HEK293 (cell line): ENCODE results near the gene ALOXE3.
A peak's percentile ranks its signal among the peaks of the same experiment; 100 is the strongest.

Source experiments
- EGR2 ChIP-seq: fragments of 450-650 bp; formaldehyde crosslinking; IDR thresholded peaks from 2 replicates; pipeline ENCODE4 v1.5.1; 2016; ENCODE audit warnings: low read depth, missing biosample characterization, missing genetic modification characterization
- GLI4 ChIP-seq: fragments of 450-650 bp; formaldehyde crosslinking; IDR thresholded peaks from 2 replicates; pipeline ENCODE4 v1.5.1; 2016; ENCODE audit warnings: missing biosample characterization, missing genetic modification characterization
- GLIS1 ChIP-seq: fragments of 450-650 bp; formaldehyde crosslinking; IDR thresholded peaks from 2 replicates; pipeline ENCODE4 v1.5.1; 2016; ENCODE audit warnings: missing biosample characterization, missing genetic modification characterization
- GLIS2 ChIP-seq: fragments of 450-650 bp; formaldehyde crosslinking; IDR thresholded peaks from 2 replicates; pipeline ENCODE4 v1.5.1; 2016; ENCODE audit warnings: missing biosample characterization, missing genetic modification characterization
- KLF10 ChIP-seq: fragments of 450-650 bp; IDR thresholded peaks from 2 replicates; pipeline ENCODE4 v1.5.1; 2018; ENCODE audit warnings: missing biosample characterization, mild to moderate bottlenecking, missing genetic modification characterization
- KLF16 ChIP-seq: fragments of 450-650 bp; formaldehyde crosslinking; IDR thresholded peaks from 2 replicates; pipeline ENCODE4 v1.5.1; 2017; ENCODE audit warnings: missing biosample characterization, missing genetic modification characterization
- KLF9 ChIP-seq: fragments of 450-650 bp; formaldehyde crosslinking; IDR thresholded peaks from 2 replicates; pipeline ENCODE4 v1.5.1; 2016; ENCODE audit warnings: missing biosample characterization, missing genetic modification characterization, low read depth
- OSR2 ChIP-seq: fragments of 450-650 bp; formaldehyde crosslinking; IDR thresholded peaks from 2 replicates; pipeline ENCODE4 v1.5.1; 2016; ENCODE audit warnings: missing biosample characterization, missing genetic modification characterization
- REPIN1 ChIP-seq: fragments of 450-650 bp; formaldehyde crosslinking; IDR thresholded peaks from 2 replicates; pipeline ENCODE4 v1.5.1; 2017; ENCODE audit warnings: missing biosample characterization, missing genetic modification characterization, low read depth
- SP2 ChIP-seq: fragments of 450-650 bp; formaldehyde crosslinking; IDR thresholded peaks from 2 replicates; pipeline ENCODE4 v1.5.1; 2016; ENCODE audit warnings: missing biosample characterization, missing genetic modification characterization
- WT1 ChIP-seq: fragments of 450-650 bp; formaldehyde crosslinking; IDR thresholded peaks from 2 replicates; pipeline ENCODE4 v1.5.1; 2016; ENCODE audit warnings: missing biosample characterization, missing genetic modification characterization
- ZBTB17 ChIP-seq: fragments of 450-650 bp; formaldehyde crosslinking; IDR thresholded peaks from 2 replicates; pipeline ENCODE4 v1.5.1; 2016; ENCODE audit warnings: missing biosample characterization, missing genetic modification characterization
- ZBTB21 ChIP-seq: fragments of 450-650 bp; formaldehyde crosslinking; IDR thresholded peaks from 2 replicates; pipeline ENCODE4 v1.5.1; 2017; ENCODE audit warnings: missing biosample characterization, missing genetic modification characterization
- ZBTB48 ChIP-seq: fragments of 450-650 bp; formaldehyde crosslinking; IDR thresholded peaks from 2 replicates; pipeline ENCODE4 v1.5.1; 2016; ENCODE audit warnings: missing biosample characterization, missing genetic modification characterization
- ZBTB8A ChIP-seq: fragments of 450-650 bp; formaldehyde crosslinking; IDR thresholded peaks from 2 replicates; pipeline ENCODE4 v1.5.1; 2016; ENCODE audit warnings: missing biosample characterization, missing genetic modification characterization
- ZFHX2 ChIP-seq: fragments of 450-650 bp; formaldehyde crosslinking; conservative IDR thresholded peaks from 2 replicates; pipeline ENCODE4 v1.5.1; 2016; ENCODE audit warnings: missing biosample characterization, missing genetic modification characterization
- ZNF112 ChIP-seq: fragments of 450-650 bp; formaldehyde crosslinking; IDR thresholded peaks from 2 replicates; pipeline ENCODE4 v1.5.0; 2017; ENCODE audit warnings: missing biosample characterization, missing genetic modification characterization
- ZNF24 ChIP-seq: fragments of 450-650 bp; formaldehyde crosslinking; IDR thresholded peaks from 2 replicates; pipeline ENCODE4 v1.5.1; 2016; ENCODE audit warnings: missing biosample characterization, missing genetic modification characterization
- ZNF302 ChIP-seq: fragments of 450-650 bp; formaldehyde crosslinking; IDR thresholded peaks from 2 replicates; pipeline ENCODE4 v1.5.1; 2016; ENCODE audit warnings: missing biosample characterization, missing genetic modification characterization, low read depth
- ZNF423 ChIP-seq: fragments of 450-650 bp; formaldehyde crosslinking; IDR thresholded peaks from 2 replicates; pipeline ENCODE4 v1.5.1; 2016; ENCODE audit warnings: missing biosample characterization, missing genetic modification characterization
- ZNF473 ChIP-seq: fragments of 450-650 bp; formaldehyde crosslinking; IDR thresholded peaks from 2 replicates; pipeline ENCODE4 v1.5.1; 2017; ENCODE audit warnings: missing biosample characterization, missing genetic modification characterization
- ZNF510 ChIP-seq: fragments of 450-650 bp; formaldehyde crosslinking; IDR thresholded peaks from 2 replicates; pipeline ENCODE4 v1.5.1; 2018; ENCODE audit warnings: mild to moderate bottlenecking, missing genetic modification characterization, missing biosample characterization; ENCODE audit not compliant: insufficient replicate concordance
- ZNF529 ChIP-seq: fragments of 450-650 bp; formaldehyde crosslinking; IDR thresholded peaks from 2 replicates; pipeline ENCODE4 v1.5.1; 2017; ENCODE audit warnings: missing genetic modification characterization, missing biosample characterization; ENCODE audit not compliant: insufficient replicate concordance
- ZNF76 ChIP-seq: fragments of 450-650 bp; formaldehyde crosslinking; IDR thresholded peaks from 2 replicates; pipeline ENCODE4; 2016; ENCODE audit warnings: low read depth, missing biosample characterization, missing genetic modification characterization, borderline replicate concordance
- TF ChIP-seq, protein P1 (sequence below): fragments of 450-650 bp; formaldehyde crosslinking; conservative IDR thresholded peaks from 2 replicates; pipeline ENCODE4 v1.5.1; 2016; ENCODE audit warnings: low read depth, missing biosample characterization, missing genetic modification characterization
- TF ChIP-seq, protein P2 (sequence below): fragments of 450-650 bp; formaldehyde crosslinking; IDR thresholded peaks from 2 replicates; pipeline ENCODE4 v1.5.1; 2017; ENCODE audit warnings: missing biosample characterization, missing genetic modification characterization
- TF ChIP-seq, protein P3 (sequence below): fragments of 450-650 bp; formaldehyde crosslinking; IDR thresholded peaks from 2 replicates; pipeline ENCODE4 v1.5.1; 2016; ENCODE audit warnings: missing biosample characterization, missing genetic modification characterization
- TF ChIP-seq, protein P4 (sequence below): fragments of 450-650 bp; formaldehyde crosslinking; IDR thresholded peaks from 2 replicates; pipeline ENCODE4 v1.5.1; 2016; ENCODE audit warnings: missing biosample characterization, missing genetic modification characterization
- TF ChIP-seq, protein P5 (sequence below): fragments of 450-650 bp; formaldehyde crosslinking; IDR thresholded peaks from 2 replicates; pipeline ENCODE4 v1.5.1; 2016; ENCODE audit warnings: missing biosample characterization, missing genetic modification characterization

ALOXE3 gene

DNA sequence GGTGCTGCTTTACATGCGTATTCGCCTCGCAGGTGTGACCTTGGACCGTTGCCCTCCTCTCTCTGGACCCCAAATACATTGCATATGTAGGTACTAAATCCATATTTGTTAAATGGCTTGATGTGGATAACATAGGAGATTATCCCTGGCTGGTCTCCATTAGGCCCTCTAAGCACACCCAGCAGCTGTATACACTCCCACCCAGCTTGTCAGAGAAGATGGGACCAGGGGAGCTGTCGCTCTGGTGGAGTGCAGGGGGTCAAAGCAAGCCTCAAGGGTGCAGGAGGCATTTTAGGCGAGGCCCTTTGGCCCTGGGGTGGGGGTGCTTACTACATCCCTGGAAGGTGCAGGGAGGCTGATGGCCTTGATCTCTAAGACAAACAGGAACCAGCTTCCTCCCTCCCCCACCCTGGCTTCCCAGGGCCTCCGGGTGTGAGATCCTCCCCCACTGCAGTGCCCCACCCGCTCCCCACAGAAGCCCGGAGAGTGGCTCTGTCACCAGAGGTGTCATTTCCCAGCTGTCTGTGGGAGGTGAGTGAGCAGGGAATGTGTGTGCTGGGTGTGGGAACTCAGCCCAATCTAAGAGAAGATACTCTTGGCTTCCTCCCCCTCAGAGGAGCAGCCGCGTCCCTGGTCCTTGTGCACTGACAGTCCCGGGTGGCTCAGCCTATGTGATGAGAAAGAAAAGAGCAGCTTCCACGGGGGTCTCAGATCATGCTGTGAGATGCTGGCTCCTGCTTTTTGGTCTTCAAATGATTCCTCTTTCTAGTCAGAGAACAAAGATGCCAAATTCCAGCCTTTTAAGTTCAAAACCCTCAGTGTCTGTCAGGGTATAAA is 45.9 kb upstream of the ALOXE3 start (continued):
- TF ChIP-seq ZNF510 = no peak
- peak; percentile 72 for TF ChIP-seq WT1
- TF ChIP-seq ZNF302 (tag by site-specific recombination) = no peak
- TF ChIP-seq ZBTB21 = 0 out of 2 replicates have a peak, but pooled peaks have one; percentile 14
- TF ChIP-seq EGR2 = peak; percentile 91
- peak; percentile 27; the same call in 1 of the 2 replicates for TF ChIP-seq ZBTB17
- TF ChIP-seq ZNF24 (tag by site-specific recombination) = no peak
- TF ChIP-seq GLIS2 = peak; percentile 92
- TF ChIP-seq OSR2 = peak; percentile 70
- TF ChIP-seq ZNF473 (tag by site-specific recombination) = no peak
- peak; percentile 35; the same call in 1 of the 2 replicates for TF ChIP-seq ZBTB8A (tag by site-specific recombination)
- no peak for TF ChIP-seq ZNF112
- TF ChIP-seq, protein P1, sequence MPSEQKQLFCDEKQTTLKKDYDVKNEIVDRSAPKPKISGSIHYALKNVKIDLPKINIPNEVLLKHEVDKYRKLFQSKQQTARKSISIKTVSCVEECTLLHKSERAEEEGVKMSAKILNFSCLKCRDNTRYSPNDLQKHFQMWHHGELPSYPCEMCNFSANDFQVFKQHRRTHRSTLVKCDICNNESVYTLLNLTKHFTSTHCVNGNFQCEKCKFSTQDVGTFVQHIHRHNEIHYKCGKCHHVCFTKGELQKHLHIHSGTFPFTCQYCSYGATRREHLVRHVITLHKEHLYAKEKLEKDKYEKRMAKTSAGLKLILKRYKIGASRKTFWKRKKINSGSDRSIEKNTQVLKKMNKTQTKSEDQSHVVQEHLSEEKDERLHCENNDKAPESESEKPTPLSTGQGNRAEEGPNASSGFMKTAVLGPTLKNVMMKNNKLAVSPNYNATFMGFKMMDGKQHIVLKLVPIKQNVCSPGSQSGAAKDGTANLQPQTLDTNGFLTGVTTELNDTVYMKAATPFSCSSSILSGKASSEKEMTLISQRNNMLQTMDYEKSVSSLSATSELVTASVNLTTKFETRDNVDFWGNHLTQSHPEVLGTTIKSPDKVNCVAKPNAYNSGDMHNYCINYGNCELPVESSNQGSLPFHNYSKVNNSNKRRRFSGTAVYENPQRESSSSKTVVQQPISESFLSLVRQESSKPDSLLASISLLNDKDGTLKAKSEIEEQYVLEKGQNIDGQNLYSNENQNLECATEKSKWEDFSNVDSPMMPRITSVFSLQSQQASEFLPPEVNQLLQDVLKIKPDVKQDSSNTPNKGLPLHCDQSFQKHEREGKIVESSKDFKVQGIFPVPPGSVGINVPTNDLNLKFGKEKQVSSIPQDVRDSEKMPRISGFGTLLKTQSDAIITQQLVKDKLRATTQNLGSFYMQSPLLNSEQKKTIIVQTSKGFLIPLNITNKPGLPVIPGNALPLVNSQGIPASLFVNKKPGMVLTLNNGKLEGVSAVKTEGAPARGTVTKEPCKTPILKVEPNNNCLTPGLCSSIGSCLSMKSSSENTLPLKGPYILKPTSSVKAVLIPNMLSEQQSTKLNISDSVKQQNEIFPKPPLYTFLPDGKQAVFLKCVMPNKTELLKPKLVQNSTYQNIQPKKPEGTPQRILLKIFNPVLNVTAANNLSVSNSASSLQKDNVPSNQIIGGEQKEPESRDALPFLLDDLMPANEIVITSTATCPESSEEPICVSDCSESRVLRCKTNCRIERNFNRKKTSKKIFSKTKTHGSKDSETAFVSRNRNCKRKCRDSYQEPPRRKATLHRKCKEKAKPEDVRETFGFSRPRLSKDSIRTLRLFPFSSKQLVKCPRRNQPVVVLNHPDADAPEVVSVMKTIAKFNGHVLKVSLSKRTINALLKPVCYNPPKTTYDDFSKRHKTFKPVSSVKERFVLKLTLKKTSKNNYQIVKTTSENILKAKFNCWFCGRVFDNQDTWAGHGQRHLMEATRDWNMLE (tag by site-specific recombination) = no peak
- TF ChIP-seq ZNF76 (tag by site-specific recombination) = peak; percentile 53; the same call in 1 of the 2 replicates
- TF ChIP-seq, protein P2, sequence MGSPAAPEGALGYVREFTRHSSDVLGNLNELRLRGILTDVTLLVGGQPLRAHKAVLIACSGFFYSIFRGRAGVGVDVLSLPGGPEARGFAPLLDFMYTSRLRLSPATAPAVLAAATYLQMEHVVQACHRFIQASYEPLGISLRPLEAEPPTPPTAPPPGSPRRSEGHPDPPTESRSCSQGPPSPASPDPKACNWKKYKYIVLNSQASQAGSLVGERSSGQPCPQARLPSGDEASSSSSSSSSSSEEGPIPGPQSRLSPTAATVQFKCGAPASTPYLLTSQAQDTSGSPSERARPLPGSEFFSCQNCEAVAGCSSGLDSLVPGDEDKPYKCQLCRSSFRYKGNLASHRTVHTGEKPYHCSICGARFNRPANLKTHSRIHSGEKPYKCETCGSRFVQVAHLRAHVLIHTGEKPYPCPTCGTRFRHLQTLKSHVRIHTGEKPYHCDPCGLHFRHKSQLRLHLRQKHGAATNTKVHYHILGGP (tag by site-specific recombination) = peak; percentile 17; the same call in 1 of the 2 replicates
- no peak for TF ChIP-seq KLF16 (tag by site-specific recombination)
- TF ChIP-seq ZNF423 (tag by site-specific recombination) = peak; percentile 75; the same call in 1 of the 2 replicates
- TF ChIP-seq ZBTB48 (tag by site-specific recombination) = peak; percentile 70
- TF ChIP-seq, protein P3, sequence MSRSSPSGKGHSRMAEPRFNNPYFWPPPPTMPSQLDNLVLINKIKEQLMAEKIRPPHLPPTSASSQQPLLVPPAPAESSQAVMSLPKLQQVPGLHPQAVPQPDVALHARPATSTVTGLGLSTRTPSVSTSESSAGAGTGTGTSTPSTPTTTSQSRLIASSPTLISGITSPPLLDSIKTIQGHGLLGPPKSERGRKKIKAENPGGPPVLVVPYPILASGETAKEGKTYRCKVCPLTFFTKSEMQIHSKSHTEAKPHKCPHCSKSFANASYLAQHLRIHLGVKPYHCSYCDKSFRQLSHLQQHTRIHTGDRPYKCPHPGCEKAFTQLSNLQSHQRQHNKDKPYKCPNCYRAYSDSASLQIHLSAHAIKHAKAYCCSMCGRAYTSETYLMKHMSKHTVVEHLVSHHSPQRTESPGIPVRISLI = no peak
- peak; percentile 26; the same call in 1 of the 2 replicates for TF ChIP-seq KLF10 (tag by site-specific recombination)
- TF ChIP-seq ZFHX2 (tag by site-specific recombination) = peak; percentile 86
- TF ChIP-seq SP2 = peak; percentile 56
- peak; percentile 97 for TF ChIP-seq GLIS1 (tag by site-specific recombination)
- TF ChIP-seq, protein P4, sequence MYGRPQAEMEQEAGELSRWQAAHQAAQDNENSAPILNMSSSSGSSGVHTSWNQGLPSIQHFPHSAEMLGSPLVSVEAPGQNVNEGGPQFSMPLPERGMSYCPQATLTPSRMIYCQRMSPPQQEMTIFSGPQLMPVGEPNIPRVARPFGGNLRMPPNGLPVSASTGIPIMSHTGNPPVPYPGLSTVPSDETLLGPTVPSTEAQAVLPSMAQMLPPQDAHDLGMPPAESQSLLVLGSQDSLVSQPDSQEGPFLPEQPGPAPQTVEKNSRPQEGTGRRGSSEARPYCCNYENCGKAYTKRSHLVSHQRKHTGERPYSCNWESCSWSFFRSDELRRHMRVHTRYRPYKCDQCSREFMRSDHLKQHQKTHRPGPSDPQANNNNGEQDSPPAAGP (tag by site-specific recombination) = peak; percentile 81; the same call in 1 of the 2 replicates
- TF ChIP-seq, protein P5, sequence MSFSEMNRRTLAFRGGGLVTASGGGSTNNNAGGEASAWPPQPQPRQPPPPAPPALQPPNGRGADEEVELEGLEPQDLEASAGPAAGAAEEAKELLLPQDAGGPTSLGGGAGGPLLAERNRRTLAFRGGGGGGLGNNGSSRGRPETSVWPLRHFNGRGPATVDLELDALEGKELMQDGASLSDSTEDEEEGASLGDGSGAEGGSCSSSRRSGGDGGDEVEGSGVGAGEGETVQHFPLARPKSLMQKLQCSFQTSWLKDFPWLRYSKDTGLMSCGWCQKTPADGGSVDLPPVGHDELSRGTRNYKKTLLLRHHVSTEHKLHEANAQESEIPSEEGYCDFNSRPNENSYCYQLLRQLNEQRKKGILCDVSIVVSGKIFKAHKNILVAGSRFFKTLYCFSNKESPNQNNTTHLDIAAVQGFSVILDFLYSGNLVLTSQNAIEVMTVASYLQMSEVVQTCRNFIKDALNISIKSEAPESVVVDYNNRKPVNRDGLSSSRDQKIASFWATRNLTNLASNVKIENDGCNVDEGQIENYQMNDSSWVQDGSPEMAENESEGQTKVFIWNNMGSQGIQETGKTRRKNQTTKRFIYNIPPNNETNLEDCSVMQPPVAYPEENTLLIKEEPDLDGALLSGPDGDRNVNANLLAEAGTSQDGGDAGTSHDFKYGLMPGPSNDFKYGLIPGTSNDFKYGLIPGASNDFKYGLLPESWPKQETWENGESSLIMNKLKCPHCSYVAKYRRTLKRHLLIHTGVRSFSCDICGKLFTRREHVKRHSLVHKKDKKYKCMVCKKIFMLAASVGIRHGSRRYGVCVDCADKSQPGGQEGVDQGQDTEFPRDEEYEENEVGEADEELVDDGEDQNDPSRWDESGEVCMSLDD (tag by site-specific recombination) = 0 out of 2 replicates have a peak, but pooled peaks have one; percentile 20
- no peak for TF ChIP-seq REPIN1 (tag by site-specific recombination)
- no peak for TF ChIP-seq ZNF529 (tag by site-specific recombination)
- no peak for TF ChIP-seq GLI4
- no peak for TF ChIP-seq KLF9 (tag by site-specific recombination)
